GM10248 (cell line): ENCODE data around the gene CCDC124.

Experiments used
- CTCF ChIA-PET: fragments of 300-600 bp; sonication (Branson Sonifier 250); formaldehyde crosslinking; extraction: SDS; loops from one replicate; lab custom pipeline; 2021; ENCODE audit warnings: antibody characterized with exemption; lab: Yijun Ruan, JAX
- POLR2A ChIA-PET: fragments of 350-650 bp; sonication (Branson Sonifier 250); formaldehyde crosslinking; extraction: SDS; loops from one replicate; lab custom pipeline; 2020; ENCODE audit warnings: antibody characterized with exemption; lab: Yijun Ruan, JAX
- DNase-seq: peaks from one replicate; pipeline ENCODE4 v3.0.0; 2012; ENCODE audit errors: extremely low spot score
- TF ChIP-seq, protein P1 (sequence below): IDR thresholded peaks from 2 replicates; pipeline ENCODE4 v1.5.1; 2012; ENCODE audit warnings: mild to moderate bottlenecking, low read depth; ENCODE audit errors: extremely low read depth, missing control alignments, control extremely low read depth

Gene CCDC124

DNA sequence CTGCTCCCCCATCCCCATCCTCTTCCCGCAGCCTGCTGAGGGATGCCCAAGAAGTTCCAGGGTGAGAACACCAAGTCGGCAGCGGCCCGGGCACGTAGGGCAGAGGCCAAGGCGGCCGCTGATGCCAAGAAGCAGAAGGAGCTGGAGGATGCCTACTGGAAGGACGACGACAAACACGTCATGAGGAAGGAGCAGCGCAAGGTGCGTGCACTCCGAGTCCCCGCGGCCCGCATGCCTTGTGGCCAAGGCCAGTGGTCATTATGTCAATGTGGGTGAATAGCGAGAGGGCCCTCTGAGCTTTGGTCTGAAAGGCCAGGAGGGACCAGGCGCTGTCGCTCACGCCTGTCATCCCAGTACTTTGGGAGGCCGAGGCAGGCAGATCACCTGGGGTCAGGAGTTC, 3.6 kb downstream of the CCDC124 start:
- TF ChIP-seq, protein P1, sequence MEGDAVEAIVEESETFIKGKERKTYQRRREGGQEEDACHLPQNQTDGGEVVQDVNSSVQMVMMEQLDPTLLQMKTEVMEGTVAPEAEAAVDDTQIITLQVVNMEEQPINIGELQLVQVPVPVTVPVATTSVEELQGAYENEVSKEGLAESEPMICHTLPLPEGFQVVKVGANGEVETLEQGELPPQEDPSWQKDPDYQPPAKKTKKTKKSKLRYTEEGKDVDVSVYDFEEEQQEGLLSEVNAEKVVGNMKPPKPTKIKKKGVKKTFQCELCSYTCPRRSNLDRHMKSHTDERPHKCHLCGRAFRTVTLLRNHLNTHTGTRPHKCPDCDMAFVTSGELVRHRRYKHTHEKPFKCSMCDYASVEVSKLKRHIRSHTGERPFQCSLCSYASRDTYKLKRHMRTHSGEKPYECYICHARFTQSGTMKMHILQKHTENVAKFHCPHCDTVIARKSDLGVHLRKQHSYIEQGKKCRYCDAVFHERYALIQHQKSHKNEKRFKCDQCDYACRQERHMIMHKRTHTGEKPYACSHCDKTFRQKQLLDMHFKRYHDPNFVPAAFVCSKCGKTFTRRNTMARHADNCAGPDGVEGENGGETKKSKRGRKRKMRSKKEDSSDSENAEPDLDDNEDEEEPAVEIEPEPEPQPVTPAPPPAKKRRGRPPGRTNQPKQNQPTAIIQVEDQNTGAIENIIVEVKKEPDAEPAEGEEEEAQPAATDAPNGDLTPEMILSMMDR, result no peak
- no peak for DNase-seq
- POLR2A ChIA-PET, result interaction anchor here (0.7 kb wide), 1 partner anchor 117 kb away, joined by 3 read pairs; no protein-coding TSS in a partner anchor
- CTCF ChIA-PET, result interaction anchor here (1.1 to 12.1 kb wide), 7 partner anchors 10 to 121 kb away, joined by 3 to 295 read pairs (median 9); partner anchors contain the start of genes RPL18A and SLC5A5

DNA sequence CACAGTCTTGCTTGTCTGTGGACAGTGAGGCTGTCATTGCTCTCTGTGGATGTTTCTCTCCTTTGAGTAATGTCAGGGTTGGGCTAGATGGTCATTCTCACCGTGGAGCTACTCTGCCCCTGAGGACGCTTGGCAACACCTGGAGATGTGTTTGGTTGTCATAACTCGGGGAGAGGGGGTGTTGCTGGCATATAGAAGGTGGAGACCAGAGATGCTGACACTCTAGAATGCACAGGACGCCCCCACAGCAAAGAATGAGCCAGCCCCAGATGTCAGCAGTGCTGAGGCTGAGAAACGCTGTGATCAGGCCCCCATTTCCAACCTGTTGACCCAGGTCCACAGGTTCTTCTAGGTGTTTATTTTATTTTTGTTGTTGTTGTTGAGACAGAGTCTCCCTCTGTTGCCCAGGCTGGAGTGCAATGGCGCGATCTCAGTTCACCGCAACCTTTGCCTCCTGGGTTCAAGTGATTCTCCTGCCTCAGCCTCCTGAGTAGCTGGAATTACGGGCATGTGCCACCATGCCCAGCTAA, 4.6 kb downstream of the CCDC124 start:
- TF ChIP-seq, protein P1, result no peak
- DNase-seq, result no peak
- ChIA-PET POLR2A (no interaction called here), CTCF (interaction anchor here (0.8 to 12.1 kb wide), 38 partner anchors 8 to 441 kb away, joined by 3 to 295 read pairs (median 5); partner anchors contain the start of genes ARRDC2 and RPL18A)

DNA sequence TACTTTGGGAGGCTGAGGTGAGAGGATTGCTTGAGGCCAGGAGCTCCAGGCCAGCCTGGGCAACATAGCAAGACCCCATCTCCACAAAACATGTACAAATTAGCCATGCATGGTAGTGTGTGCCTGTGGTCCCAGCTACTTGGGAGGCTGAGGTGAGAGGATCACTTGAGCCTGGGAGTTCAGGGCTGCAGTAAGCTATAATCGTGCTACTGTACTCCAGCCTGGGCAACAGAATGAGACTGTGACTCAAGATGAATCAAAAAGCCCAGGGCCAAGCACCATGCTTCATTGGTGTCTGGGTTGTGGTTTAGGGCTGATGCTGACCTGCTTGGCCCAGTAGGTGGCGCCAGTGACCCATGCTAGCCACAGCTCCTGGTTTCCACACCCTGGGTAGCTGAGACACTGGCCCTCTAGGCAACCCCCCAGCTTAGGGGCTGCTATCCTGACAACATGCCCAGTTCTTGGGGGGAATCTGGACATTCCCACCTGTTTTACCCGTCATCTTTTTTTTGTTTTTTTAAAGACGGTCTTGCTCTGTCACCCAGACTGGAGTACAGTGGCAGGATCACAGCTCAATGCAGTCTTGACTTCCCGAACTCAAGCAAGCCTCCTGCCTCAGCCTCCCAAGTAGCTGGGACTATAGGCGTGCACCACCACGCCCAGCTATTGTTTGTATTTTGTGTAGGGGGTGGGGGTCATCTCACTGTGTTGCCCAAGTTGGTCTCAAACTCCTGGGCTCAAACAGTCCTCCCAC, 5.5 kb downstream of the CCDC124 start:
- ChIA-PET CTCF (interaction anchor here (0.7 to 12.1 kb wide), 46 partner anchors 9 to 442 kb away, joined by 3 to 295 read pairs (median 5); partner anchors contain the start of genes ARRDC2, PIK3R2 and RPL18A), POLR2A (no interaction called here)
- TF ChIP-seq, protein P1, result peak; percentile 98
- DNase-seq, result peak; percentile 88

DNA sequence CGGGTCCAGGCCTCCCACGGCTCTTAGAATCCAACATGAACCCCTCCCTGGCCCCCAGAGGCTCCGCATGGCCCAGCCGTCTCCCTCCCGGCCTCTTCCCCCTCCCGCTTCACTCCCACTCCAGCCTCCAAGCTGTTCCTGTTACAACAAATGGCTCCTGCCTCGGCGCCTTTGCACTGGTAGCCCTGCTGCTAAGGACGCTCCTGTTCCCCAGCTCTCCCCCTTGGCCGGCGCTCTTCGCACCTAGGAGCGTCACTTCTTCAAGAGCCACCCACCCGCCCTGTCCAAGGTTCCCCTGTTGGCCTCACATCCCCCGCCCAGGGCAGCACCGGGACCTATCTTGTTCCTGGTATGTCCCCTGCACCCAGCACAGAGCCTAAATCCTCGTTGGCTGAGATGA, 9.4 kb downstream of the CCDC124 start:
- POLR2A ChIA-PET, result interaction anchor here (0.5 to 1.1 kb wide), 2 partner anchors 47 to 53 kb away, joined by 6 to 8 read pairs; no protein-coding TSS in a partner anchor
- TF ChIP-seq, protein P1, result no peak
- no peak for DNase-seq
- CTCF ChIA-PET, result interaction anchor here (0.7 to 6.4 kb wide), 4 partner anchors 9 to 71 kb away, joined by 3 to 110 read pairs (median 5); partner anchors contain the start of gene CCDC124

DNA sequence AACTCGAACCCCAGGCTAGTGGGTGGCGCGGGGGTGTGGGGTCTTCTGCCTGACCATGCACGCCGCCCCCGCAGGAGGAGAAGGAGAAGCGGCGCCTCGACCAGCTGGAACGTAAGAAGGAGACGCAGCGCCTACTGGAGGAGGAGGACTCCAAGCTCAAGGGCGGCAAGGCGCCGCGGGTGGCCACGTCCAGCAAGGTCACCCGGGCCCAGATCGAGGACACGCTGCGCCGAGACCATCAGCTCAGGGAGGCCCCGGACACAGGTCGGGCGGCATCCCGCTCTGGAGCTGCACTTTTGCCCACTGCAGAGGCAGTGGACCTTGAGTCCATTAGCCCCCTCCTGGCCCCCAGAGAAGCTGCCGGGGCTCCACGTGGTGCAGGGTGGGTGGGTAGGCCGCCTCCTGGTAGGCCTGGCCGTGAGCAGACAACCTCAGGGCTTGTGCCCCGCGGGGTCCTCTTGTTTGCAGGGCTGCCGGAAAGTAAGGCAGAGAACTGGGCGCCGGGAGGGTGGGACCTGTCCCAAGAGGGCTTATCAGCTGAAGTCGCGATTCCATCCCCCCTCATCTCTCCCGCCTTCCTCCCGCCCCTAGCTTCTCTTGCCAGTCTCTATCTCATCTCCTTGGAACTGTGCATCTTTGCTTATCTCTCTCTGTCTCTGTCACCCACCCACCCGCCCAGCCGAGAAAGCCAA, 9.9 kb downstream of the CCDC124 start:
- POLR2A ChIA-PET, result interaction anchor here (0.5 to 1.1 kb wide), 2 partner anchors 48 to 53 kb away, joined by 6 to 8 read pairs; no protein-coding TSS in a partner anchor

More for the DNA sequence above, 9.9 kb downstream of the CCDC124 start:
- no peak for DNase-seq
- TF ChIP-seq, protein P1, result no peak
- CTCF ChIA-PET, result interaction anchor here (0.7 to 6.4 kb wide), 4 partner anchors 10 to 72 kb away, joined by 3 to 110 read pairs (median 5); partner anchors contain the start of gene CCDC124
